Mesenchymal stem cell (in vitro differentiated cells and primary cell): ENCODE measurements around the gene SMAD6.

Source experiments
- DNase-seq: peaks from one replicate; pipeline ENCODE4 v3.0.0-alpha.2; 2013
- H2AFZ ChIP-seq: one replicate; pipeline ENCODE4 v1.6.1; 2013; ENCODE audit warnings: low read depth, mild to moderate bottlenecking, control low read depth, inconsistent platforms, low read length, moderate library complexity
- H2AK5ac ChIP-seq: 2 replicates; pipeline ENCODE4 v1.6.1; 2013; ENCODE audit warnings: low read length, moderate library complexity, mild to moderate bottlenecking, inconsistent platforms; ENCODE audit not compliant: severe bottlenecking
- H2BK120ac ChIP-seq: one replicate; pipeline ENCODE4 v1.6.1; 2013; ENCODE audit warnings: low read depth, mild to moderate bottlenecking, inconsistent platforms, low read length, moderate library complexity
- H2BK12ac ChIP-seq, 2 experiments: one replicate each; pipeline ENCODE4 v1.6.1; 2013; ENCODE audit warnings: inconsistent platforms in 2 of 2, low read length in 2 of 2, mild to moderate bottlenecking in 2 of 2, moderate library complexity in 2 of 2, control low read depth in 1 of 2
- H2BK15ac ChIP-seq: one replicate; pipeline ENCODE4 v1.6.1; 2013; ENCODE audit warnings: mild to moderate bottlenecking, low read depth, inconsistent platforms; ENCODE audit not compliant: poor library complexity, severe bottlenecking
- H2BK5ac ChIP-seq: 2 replicates; pipeline ENCODE4 v1.6.1; 2013; ENCODE audit warnings: low read depth, mild to moderate bottlenecking, low read length, control low read depth, inconsistent platforms; ENCODE audit not compliant: poor library complexity, severe bottlenecking
- H3K14ac ChIP-seq, 2 experiments: one replicate each; pipeline ENCODE4 v1.6.1; 2013; ENCODE audit warnings: inconsistent platforms in 2 of 2, low read length in 2 of 2, control low read depth in 1 of 2, mild to moderate bottlenecking in 1 of 2, moderate library complexity in 1 of 2
- H3K18ac ChIP-seq, 2 experiments: one replicate each; pipeline ENCODE4 v1.6.1; 2013; ENCODE audit warnings: inconsistent platforms in 2 of 2, low read length in 2 of 2, control low read depth in 1 of 2, low read depth in 1 of 2, mild to moderate bottlenecking in 1 of 2
- H3K23ac ChIP-seq, 2 experiments: one replicate each; pipeline ENCODE4 v1.6.1; 2013; ENCODE audit warnings: inconsistent platforms in 2 of 2, low read length in 2 of 2, mild to moderate bottlenecking in 2 of 2, moderate library complexity in 2 of 2, control low read depth in 1 of 2
- H3K27ac ChIP-seq: 2 replicates; pipeline ENCODE4 v1.5.1; 2013; ENCODE audit warnings: mild to moderate bottlenecking, moderate library complexity, low read length, control low read depth, inconsistent platforms; ENCODE audit not compliant: poor library complexity, severe bottlenecking
- H3K27me3 ChIP-seq, 2 experiments: 2 replicates each; pipeline versions ENCODE4 v1.6.1 to v1.7.0; 2013; ENCODE audit warnings: low read length in 2 of 2, mild to moderate bottlenecking in 2 of 2, moderate library complexity in 2 of 2, control low read depth in 1 of 2, inconsistent platforms in 1 of 2; ENCODE audit not compliant: control insufficient read depth in 1 of 2, insufficient read depth in 1 of 2
- H3K36me3 ChIP-seq, 2 experiments: 2 replicates each; pipeline versions ENCODE4 v1.6.1 to v1.7.0; 2013; ENCODE audit warnings: low read length in 2 of 2, control low read depth in 1 of 2, inconsistent platforms in 1 of 2, low read depth in 1 of 2, mild to moderate bottlenecking in 1 of 2; ENCODE audit not compliant: insufficient read depth in 2 of 2, control insufficient read depth in 1 of 2
- H3K4ac ChIP-seq, 2 experiments: one replicate each; pipeline ENCODE4 v1.6.1; 2013; ENCODE audit warnings: inconsistent platforms in 2 of 2, low read length in 2 of 2, mild to moderate bottlenecking in 2 of 2, moderate library complexity in 2 of 2, control low read depth in 1 of 2, low read depth in 1 of 2
- H3K4me1 ChIP-seq: 2 replicates; pipeline ENCODE4 v1.6.1; 2013; ENCODE audit warnings: low read depth, low read length, control low read depth; ENCODE audit not compliant: control insufficient read depth, insufficient read depth
- H3K4me2 ChIP-seq: 2 replicates; pipeline ENCODE4 v1.6.1; 2013; ENCODE audit warnings: low read length, mild to moderate bottlenecking, inconsistent platforms; ENCODE audit not compliant: poor library complexity, severe bottlenecking
- H3K4me3 ChIP-seq, 2 experiments: 2 replicates each; pipeline versions ENCODE4 v1.5.1 to v1.7.0; 2013; ENCODE audit warnings: low read length in 2 of 2, mild to moderate bottlenecking in 2 of 2, control low read depth in 1 of 2, low read depth in 1 of 2; ENCODE audit not compliant: insufficient read depth in 1 of 2
- H3K79me1 ChIP-seq: replicated peaks from 2 replicates; pipeline ENCODE4 v1.6.1; 2013; ENCODE audit warnings: mild to moderate bottlenecking, control low read depth, low read length, inconsistent platforms; ENCODE audit not compliant: poor library complexity, severe bottlenecking
- H3K9ac ChIP-seq: 2 replicates; pipeline ENCODE4 v1.7.0; 2013; ENCODE audit warnings: mild to moderate bottlenecking, low read length, moderate library complexity
- H3K9me3 ChIP-seq: 2 replicates; pipeline ENCODE4 v1.7.0; 2013; ENCODE audit warnings: mild to moderate bottlenecking, low read length; ENCODE audit not compliant: control insufficient read depth
- H4K8ac ChIP-seq: one replicate; pipeline ENCODE4 v1.6.1; 2013; ENCODE audit warnings: inconsistent platforms, mild to moderate bottlenecking, low read length, moderate library complexity
- H4K91ac ChIP-seq: one replicate; pipeline ENCODE4 v1.6.1; 2013; ENCODE audit warnings: mild to moderate bottlenecking, low read length, inconsistent platforms
- WGBS: methylation state at CpG from one replicate; pipeline ENCODE4 v1.1.7; 2013; ENCODE audit warnings: mixed read lengths; 5-methylcytosine and 5-hydroxymethylcytosine counted together

SMAD6 gene

DNA sequence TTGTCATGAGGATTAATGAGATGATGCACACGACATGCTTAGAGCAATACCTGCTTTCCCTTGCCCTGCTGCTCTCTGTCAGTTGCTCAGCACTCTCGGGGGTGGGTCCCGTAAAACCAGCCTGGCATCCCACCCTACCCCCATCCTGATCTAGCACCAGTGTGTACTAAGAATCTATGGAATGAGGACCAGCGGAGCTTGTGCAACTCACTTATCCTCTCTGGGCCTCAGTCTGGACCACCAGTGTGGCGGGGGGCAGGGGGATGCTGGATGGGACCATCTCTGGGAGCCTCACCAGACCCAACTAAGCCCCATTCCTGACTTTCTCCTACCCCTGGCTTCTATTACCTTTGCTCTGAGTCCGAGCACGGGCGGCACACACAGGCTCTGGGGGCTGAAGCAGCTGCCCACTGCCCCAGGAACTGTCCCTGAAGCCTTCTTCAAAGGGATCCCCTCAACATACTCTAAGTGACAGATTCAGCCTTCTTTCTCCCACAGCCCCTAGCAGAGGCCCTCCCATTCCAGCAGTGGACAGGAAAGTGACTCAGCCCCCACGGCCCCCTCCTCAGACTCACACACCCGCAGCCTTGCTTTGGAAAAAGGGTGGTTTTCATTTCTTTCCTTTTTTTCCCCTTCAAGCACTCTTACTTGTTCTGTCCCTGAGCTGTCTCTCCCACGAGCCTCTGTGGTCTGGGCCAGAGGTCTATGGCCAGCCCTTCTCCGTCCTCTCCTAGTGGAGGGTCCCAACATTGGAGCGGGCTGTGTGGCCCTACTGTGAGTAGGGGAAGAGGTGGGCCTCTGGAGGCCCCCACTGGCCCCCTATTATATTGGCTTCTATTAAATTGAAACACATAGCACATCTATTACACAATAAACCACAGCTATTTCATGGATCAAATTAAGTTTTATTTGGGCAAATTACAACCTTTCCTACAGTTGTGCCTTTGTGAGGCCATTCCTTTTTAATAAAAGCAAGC lies 100.3 kb downstream of the SMAD6 start:
- peak overlapping the region; percentile 89 for H3K27ac ChIP-seq
- peak; percentile 75 for DNase-seq
- H4K91ac ChIP-seq, result peak overlapping the region; percentile 100
- H3K4me2 ChIP-seq, result peak overlapping the region; percentile 63
- no peaks in the 10 kb centered on the region for H3K9me3 ChIP-seq
- peak overlapping the region; percentile 98 for H3K4ac ChIP-seq
- peak overlapping the region; percentile 100 for H2BK120ac ChIP-seq
- peak overlapping the region; percentile 98 to 100 for H2BK12ac ChIP-seq
- H3K23ac ChIP-seq, result no peak overlapping the region
- no peaks in the 10 kb centered on the region for H3K36me3 ChIP-seq
- peaks cover 31% of the 10 kb centered on the region for H3K4me1 ChIP-seq
- H3K27me3 ChIP-seq, result no peaks in the 10 kb centered on the region
- H2BK15ac ChIP-seq, result peak overlapping the region; percentile 95
- peak overlapping the region; percentile 98 for H4K8ac ChIP-seq
- H3K4me3 ChIP-seq, result peak overlapping the region in 1 of 2 experiments; percentile 25
- H2AFZ ChIP-seq, result peak overlapping the region; percentile 3
- H3K9ac ChIP-seq, result peak overlapping the region; percentile 90
- H2AK5ac ChIP-seq, result peak overlapping the region; percentile 96
- H2BK5ac ChIP-seq, result peak overlapping the region; percentile 93
- H3K14ac ChIP-seq, result peak overlapping the region in 1 of 2 experiments; percentile 44
- H3K79me1 ChIP-seq, result no peaks in the 10 kb centered on the region
- WGBS, result 28% methylated on average over 12 of the region's 13 CpGs
- peak overlapping the region; percentile 92 to 94 for H3K18ac ChIP-seq

DNA sequence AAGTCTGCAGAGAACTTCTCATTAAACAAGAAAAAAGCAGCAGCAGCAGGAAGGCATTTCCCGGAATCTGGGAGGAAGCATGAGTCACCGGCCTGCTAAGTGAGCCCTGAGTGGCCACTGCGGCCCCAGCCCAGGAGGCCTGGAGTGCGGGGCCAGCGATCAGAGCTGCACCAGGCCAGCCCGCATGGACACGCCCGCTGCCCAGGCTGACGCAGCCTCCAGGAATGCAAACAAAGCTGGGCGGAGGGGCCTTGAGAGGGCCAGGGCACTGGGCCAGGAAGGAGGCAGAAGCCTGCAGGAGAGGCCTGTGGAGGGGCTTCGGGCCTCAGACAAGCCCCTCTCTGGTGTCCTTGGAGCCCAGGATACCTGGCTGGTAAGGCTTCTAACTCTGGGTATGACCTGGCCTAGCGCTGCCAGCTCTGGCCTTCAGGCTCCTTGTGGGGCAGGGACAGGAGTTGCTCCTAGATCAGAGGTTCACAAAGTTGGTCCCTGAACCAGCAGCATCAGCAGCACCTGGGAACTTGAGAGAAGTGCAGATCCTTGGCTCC lies 101.2 kb downstream of the SMAD6 start:
- H3K14ac ChIP-seq, result peak overlapping the region in 1 of 2 experiments; percentile 84
- H2AK5ac ChIP-seq, result peak overlapping the region; percentile 99
- H3K27ac ChIP-seq, result peak overlapping the region; percentile 89
- peak overlapping the region; percentile 100 for H4K91ac ChIP-seq
- peak overlapping the region; percentile 89 for H2BK15ac ChIP-seq
- H3K4me3 ChIP-seq, result no peak overlapping the region
- no peaks in the 10 kb centered on the region for H3K79me1 ChIP-seq
- peak overlapping the region; percentile 96 to 99 for H3K18ac ChIP-seq
- H3K4me2 ChIP-seq, result peak overlapping the region; percentile 63
- peaks cover 30% of the 10 kb centered on the region for H3K4me1 ChIP-seq
- peak overlapping the region; percentile 99 for H3K4ac ChIP-seq
- peak; percentile 99 for DNase-seq
- H3K27me3 ChIP-seq, result no peaks in the 10 kb centered on the region
- H3K9me3 ChIP-seq, result no peaks in the 10 kb centered on the region
- peak overlapping the region; percentile 37 for H2AFZ ChIP-seq
- no peaks in the 10 kb centered on the region for H3K36me3 ChIP-seq
- peak overlapping the region; percentile 93 for H2BK5ac ChIP-seq
- peak overlapping the region; percentile 98 to 100 for H2BK12ac ChIP-seq
- peak overlapping the region; percentile 100 for H2BK120ac ChIP-seq
- H3K23ac ChIP-seq, result peak overlapping the region in 1 of 2 experiments; percentile 90
- peak overlapping the region; percentile 96 for H4K8ac ChIP-seq
- WGBS, result under 1% methylated on average over 12 of the region's 12 CpGs
- H3K9ac ChIP-seq, result peak overlapping the region; percentile 90

DNA sequence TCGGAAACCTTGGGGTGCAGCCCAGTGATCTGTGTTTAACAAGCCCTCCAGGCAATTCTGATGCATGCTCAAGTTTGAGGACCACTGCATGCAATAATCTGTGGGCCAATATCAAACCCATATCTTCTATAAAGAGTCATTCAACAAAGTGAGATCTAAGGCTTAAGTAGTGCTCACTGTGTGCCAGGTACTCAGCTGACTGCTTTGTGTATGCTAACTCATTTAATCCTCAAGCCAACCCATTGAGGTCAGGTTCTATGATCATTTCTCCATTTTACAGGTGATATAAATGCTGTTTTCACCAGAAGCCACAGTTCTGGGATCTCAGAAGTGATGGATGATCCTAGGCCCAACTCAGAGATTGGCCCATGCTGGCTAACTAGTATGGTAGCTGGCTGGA lies 101.7 kb downstream of the SMAD6 start:
- Histone ChIP-seq H4K91ac (peak overlapping the region; percentile 100), H3K27me3 (no peaks in the 10 kb centered on the region), H3K4ac (peak overlapping the region; percentile 99), H4K8ac (peak overlapping the region; percentile 96), H2BK120ac (peak overlapping the region; percentile 100), H2BK5ac (peak overlapping the region; percentile 35), H3K18ac (peak overlapping the region; percentile 96 to 99), H3K36me3 (no peaks in the 10 kb centered on the region), H2BK12ac (peak overlapping the region; percentile 98 to 100), H3K4me1 (peaks cover 26% of the 10 kb centered on the region), H2BK15ac (peak overlapping the region; percentile 73), H3K14ac (peak overlapping the region in 1 of 2 experiments; percentile 84), H3K23ac (peak overlapping the region in 1 of 2 experiments; percentile 90), H2AK5ac (peak overlapping the region; percentile 99), H3K4me2 (no peak overlapping the region), H3K27ac (peak overlapping the region; percentile 89), H3K79me1 (no peaks in the 10 kb centered on the region), H3K4me3 (no peak overlapping the region), H2AFZ (peak overlapping the region; percentile 37), H3K9ac (peak overlapping the region; percentile 90), H3K9me3 (no peaks in the 10 kb centered on the region)
- 83% methylated on average over 1 of the region's 1 CpG for WGBS
- DNase-seq, result no peak
